Neutrophil (primary cell): ENCODE measurements around the gene TBC1D5.
"Not testable (repeated sequence)": the region's sequence is repeated elsewhere in the genome, so short reads cannot be mapped to it uniquely, and the experiment has no call there.

ENCODE experiments used
- H3K27ac ChIP-seq: fragments of 200-600 bp; sonication (generic); 2 replicates; pipeline ENCODE4 v1.5.1; 2016; ENCODE audit warnings: mild to moderate bottlenecking, moderate library complexity
- H3K27me3 ChIP-seq: fragments of 200-600 bp; sonication (generic); 2 replicates; pipeline ENCODE4 v1.6.0; 2016; ENCODE audit warnings: mild to moderate bottlenecking
- H3K36me3 ChIP-seq: fragments of 200-600 bp; sonication (generic); 2 replicates; pipeline ENCODE4 v1.5.1; 2017
- H3K4me1 ChIP-seq, 2 experiments: fragments of 200-600 bp in 1 of 2; sonication (generic) in 1 of 2; 1 replicate in 1 of 2; 2 replicates in 1 of 2; pipeline versions ENCODE4 v1.5.1 to v1.6.1; 2013 to 2016; ENCODE audit warnings: low read depth in 1 of 2, low read length in 1 of 2, mild to moderate bottlenecking in 1 of 2, moderate library complexity in 1 of 2; ENCODE audit not compliant: control insufficient read depth in 1 of 2, insufficient read depth in 1 of 2
- H3K4me3 ChIP-seq, 2 experiments: fragments of 200-600 bp in 1 of 2; sonication (generic) in 1 of 2; 1 replicate in 1 of 2; 2 replicates in 1 of 2; pipeline ENCODE4 v1.5.1; 2013 to 2016; ENCODE audit warnings: low read depth in 1 of 2, low read length in 1 of 2, mild to moderate bottlenecking in 1 of 2, moderate library complexity in 1 of 2
- H3K9me3 ChIP-seq: fragments of 200-600 bp; sonication (generic); 2 replicates; pipeline ENCODE4 v1.5.1; 2016
- CTCF ChIP-seq: fragments of 200-600 bp; sonication (generic); IDR thresholded peaks from 2 replicates; pipeline ENCODE4 v1.5.1; 2016; ENCODE audit warnings: antibody characterized with exemption

Gene TBC1D5

GRCh38 chr3:17355591-17355990 lies 386.8 kb downstream of the TBC1D5 start:
- Histone ChIP-seq H3K27ac (no peak overlapping the region), H3K4me1 (no peaks in the 10 kb centered on the region), H3K36me3 (no peaks in the 10 kb centered on the region), H3K9me3 (no peaks in the 10 kb centered on the region), H3K27me3 (no peaks in the 10 kb centered on the region), H3K4me3 (no peak overlapping the region)
- no peak for TF ChIP-seq CTCF

- Histone ChIP-seq H3K4me1 (no peaks in the 10 kb centered on the region), H3K27me3 (no peaks in the 10 kb centered on the region), H3K27ac (no peak overlapping the region), H3K9me3 (no peaks in the 10 kb centered on the region), H3K4me3 (no peak overlapping the region), H3K36me3 (no peaks in the 10 kb centered on the region)
- TF ChIP-seq CTCF = no peak
These were observed 388.1 kb downstream of the TBC1D5 start for GRCh38 chr3:17354341-17354740.

- H3K27ac ChIP-seq = no peak overlapping the region
- no peaks in the 10 kb centered on the region for H3K4me1 ChIP-seq
- H3K9me3 ChIP-seq = no peaks in the 10 kb centered on the region
- H3K36me3 ChIP-seq = no peaks in the 10 kb centered on the region
- no peak overlapping the region for H3K4me3 ChIP-seq
- TF ChIP-seq CTCF = no peak
- no peaks in the 10 kb centered on the region for H3K27me3 ChIP-seq
These were observed 389.8 kb downstream of the TBC1D5 start for GRCh38 chr3:17352620-17353019.

- not testable (repeated sequence) for H3K27ac ChIP-seq, H3K36me3 ChIP-seq, H3K27me3 ChIP-seq, H3K4me3 ChIP-seq, H3K4me1 ChIP-seq, H3K9me3 ChIP-seq
These were observed 391.2 kb downstream of the TBC1D5 start for GRCh38 chr3:17351193-17351592.

- Histone ChIP-seq H3K4me1 (no peaks in the 10 kb centered on the region), H3K9me3 (no peaks in the 10 kb centered on the region), H3K27ac (no peak overlapping the region), H3K27me3 (no peaks in the 10 kb centered on the region), H3K36me3 (no peaks in the 10 kb centered on the region), H3K4me3 (no peak overlapping the region)
- TF ChIP-seq CTCF = no peak
These were observed 393.3 kb downstream of the TBC1D5 start for GRCh38 chr3:17349093-17349492.

GRCh38 chr3:17342119-17342518 lies 400.3 kb downstream of the TBC1D5 start:
- Histone ChIP-seq H3K27ac (no peak overlapping the region), H3K36me3 (no peaks in the 10 kb centered on the region), H3K27me3 (no peaks in the 10 kb centered on the region), H3K4me1 (peaks cover 12 to 17% of the 10 kb centered on the region in 2 experiments), H3K4me3 (no peak overlapping the region), H3K9me3 (no peaks in the 10 kb centered on the region)
- no peak for TF ChIP-seq CTCF
